Neutrophil (primary cell): ENCODE data around the gene TYRO3.

Experiments
- H3K27ac ChIP-seq: fragments of 200-600 bp; sonication (generic); 2 replicates; pipeline ENCODE4 v1.5.1; 2016; ENCODE audit warnings: mild to moderate bottlenecking, moderate library complexity
- H3K27me3 ChIP-seq: fragments of 200-600 bp; sonication (generic); 2 replicates; pipeline ENCODE4 v1.6.0; 2016; ENCODE audit warnings: mild to moderate bottlenecking
- H3K36me3 ChIP-seq: fragments of 200-600 bp; sonication (generic); 2 replicates; pipeline ENCODE4 v1.5.1; 2017
- H3K4me1 ChIP-seq, 2 experiments: fragments of 200-600 bp in 1 of 2; sonication (generic) in 1 of 2; 1 replicate in 1 of 2; 2 replicates in 1 of 2; pipeline versions ENCODE4 v1.5.1 to v1.6.1; 2013 to 2016; ENCODE audit warnings: low read depth in 1 of 2, low read length in 1 of 2, mild to moderate bottlenecking in 1 of 2, moderate library complexity in 1 of 2; ENCODE audit not compliant: control insufficient read depth in 1 of 2, insufficient read depth in 1 of 2
- H3K4me3 ChIP-seq, 2 experiments: fragments of 200-600 bp in 1 of 2; sonication (generic) in 1 of 2; 1 replicate in 1 of 2; 2 replicates in 1 of 2; pipeline ENCODE4 v1.5.1; 2013 to 2016; ENCODE audit warnings: low read depth in 1 of 2, low read length in 1 of 2, mild to moderate bottlenecking in 1 of 2, moderate library complexity in 1 of 2
- H3K9me3 ChIP-seq: fragments of 200-600 bp; sonication (generic); 2 replicates; pipeline ENCODE4 v1.5.1; 2016
- CTCF ChIP-seq: fragments of 200-600 bp; sonication (generic); IDR thresholded peaks from 2 replicates; pipeline ENCODE4 v1.5.1; 2016; ENCODE audit warnings: antibody characterized with exemption

Gene TYRO3

GRCh38 chr15:41554915-41555314, 4.1 kb upstream of the TYRO3 start:
- peaks cover 8 to 18% of the 10 kb centered on the region in 2 experiments for H3K4me1 ChIP-seq
- H3K4me3 ChIP-seq, result no peak overlapping the region
- H3K27me3 ChIP-seq, result peaks cover 45% of the 10 kb centered on the region
- no peaks in the 10 kb centered on the region for H3K36me3 ChIP-seq
- no peak for TF ChIP-seq CTCF
- H3K27ac ChIP-seq, result no peak overlapping the region
- H3K9me3 ChIP-seq, result no peaks in the 10 kb centered on the region

GRCh38 chr15:41556677-41557076, 2.3 kb upstream of the TYRO3 start:
- H3K4me1 ChIP-seq, result peaks cover 9 to 19% of the 10 kb centered on the region in 2 experiments
- no peaks in the 10 kb centered on the region for H3K36me3 ChIP-seq
- no peaks in the 10 kb centered on the region for H3K9me3 ChIP-seq
- no peak for TF ChIP-seq CTCF
- H3K4me3 ChIP-seq, result no peak overlapping the region
- no peak overlapping the region for H3K27ac ChIP-seq
- H3K27me3 ChIP-seq, result peaks cover 63% of the 10 kb centered on the region

- Histone ChIP-seq H3K27ac (no peak overlapping the region), H3K4me1 (peaks cover 9 to 19% of the 10 kb centered on the region in 2 experiments), H3K27me3 (peaks cover 73% of the 10 kb centered on the region), H3K4me3 (no peak overlapping the region), H3K9me3 (no peaks in the 10 kb centered on the region), H3K36me3 (no peaks in the 10 kb centered on the region)
- no peak for TF ChIP-seq CTCF
Observed at GRCh38 chr15:41557673-41558399, 1.2 kb upstream of the TYRO3 start.

GRCh38 chr15:41559239-41559782, 299 bp downstream of the TYRO3 start:
- peak overlapping the region; percentile 20 to 42 for H3K4me3 ChIP-seq
- no peak for TF ChIP-seq CTCF
- H3K4me1 ChIP-seq, result peaks cover 9 to 19% of the 10 kb centered on the region in 2 experiments
- no peaks in the 10 kb centered on the region for H3K36me3 ChIP-seq
- no peak overlapping the region for H3K27ac ChIP-seq
- H3K27me3 ChIP-seq, result peaks cover 85% of the 10 kb centered on the region
- H3K9me3 ChIP-seq, result no peaks in the 10 kb centered on the region

- no peak overlapping the region for H3K4me3 ChIP-seq
- H3K4me1 ChIP-seq, result peaks cover 9 to 19% of the 10 kb centered on the region in 2 experiments
- TF ChIP-seq CTCF, result no peak
- no peaks in the 10 kb centered on the region for H3K9me3 ChIP-seq
- H3K27ac ChIP-seq, result no peak overlapping the region
- H3K27me3 ChIP-seq, result peaks cover 73% of the 10 kb centered on the region
- no peaks in the 10 kb centered on the region for H3K36me3 ChIP-seq
Observed at GRCh38 chr15:41560572-41560874, 1.5 kb downstream of the TYRO3 start.
